Embryonic facial prominence (tissue), 1 donor: ENCODE results near the gene UBAC2.

Source experiments
- DNase-seq: peaks from one replicate; pipeline ENCODE4 v3.0.0-alpha.2; 2016; ENCODE audit errors: extremely low spot score

Gene UBAC2

GRCh38 chr13:99294958-99295357 lies 94.3 kb downstream of the UBAC2 start:
- DNase-seq, result no peak

DNA sequence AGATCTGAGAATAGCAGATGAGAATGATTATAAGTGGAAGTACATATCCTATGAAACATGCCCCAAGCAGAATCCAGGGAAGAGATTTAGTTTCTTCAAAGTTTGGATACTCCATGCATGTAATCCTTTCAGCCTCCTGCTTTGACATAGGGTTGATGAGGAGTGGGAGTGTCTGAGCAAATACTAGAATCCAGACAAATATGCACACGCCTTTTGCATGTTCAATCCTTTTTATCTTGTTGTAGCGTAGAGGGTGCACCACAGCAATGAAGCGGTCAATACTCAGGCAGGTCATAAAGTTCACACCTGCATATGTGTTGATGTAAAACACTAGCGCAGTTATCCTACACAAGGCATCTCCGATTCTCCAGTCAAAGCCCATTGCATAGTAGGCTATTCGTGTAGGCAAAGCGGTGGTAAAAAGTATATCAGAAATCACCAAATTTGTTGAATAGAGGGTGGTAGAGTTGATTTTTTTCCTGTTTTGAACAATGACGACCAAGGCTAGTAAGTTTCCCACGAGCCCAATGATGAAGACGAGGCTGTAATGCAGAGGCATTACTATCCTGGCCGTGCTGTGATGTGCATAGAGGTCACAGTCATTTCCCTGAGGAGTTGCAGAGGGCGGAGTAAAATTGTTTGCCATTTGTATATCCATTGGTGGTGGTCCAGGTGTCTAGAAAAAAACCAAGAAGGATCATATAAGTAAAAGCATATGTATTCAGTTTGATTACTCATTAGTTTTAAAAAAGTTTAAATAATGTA lies 95.0 kb downstream of the UBAC2 start:
- no peak for DNase-seq

DNA sequence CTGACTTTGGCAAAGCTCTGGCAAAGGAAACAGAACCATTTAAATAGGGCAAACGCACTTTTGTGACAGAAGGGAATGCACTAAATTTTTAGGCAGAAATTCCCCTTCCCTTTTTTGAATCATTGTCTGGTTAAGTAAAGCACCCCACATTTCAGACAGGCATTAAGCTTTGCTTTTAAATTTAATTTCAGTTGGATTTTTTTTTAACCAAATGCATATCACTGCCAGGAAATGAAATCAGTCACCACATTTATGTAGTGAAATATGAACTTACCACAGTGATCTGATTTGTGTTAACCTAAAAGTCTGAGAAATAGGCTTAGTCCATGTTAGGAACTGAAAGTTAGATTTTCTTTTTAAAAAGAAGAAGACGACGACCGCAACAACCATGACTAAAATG lies 95.7 kb downstream of the UBAC2 start:
- DNase-seq, result no peak

GRCh38 chr13:99297331-99297730 lies 96.7 kb downstream of the UBAC2 start:
- DNase-seq, result no peak

DNA sequence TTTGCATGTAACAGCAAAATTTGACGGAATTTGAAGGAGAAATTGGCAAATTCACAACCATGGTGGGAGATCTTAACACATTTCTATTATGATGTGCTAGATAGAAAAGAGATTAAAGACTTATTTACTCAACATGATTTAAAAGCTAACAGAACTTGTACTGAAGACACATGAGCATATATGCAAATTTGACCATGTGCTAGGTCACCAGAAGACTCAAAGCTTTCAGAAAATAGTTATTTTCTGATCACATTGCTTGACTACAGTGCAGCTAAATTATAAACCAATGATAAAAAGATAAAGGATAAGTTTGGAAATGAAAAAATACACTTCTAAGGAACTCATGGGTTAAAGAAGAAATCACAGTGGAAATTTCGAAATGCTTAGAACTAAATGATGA lies 97.4 kb downstream of the UBAC2 start:
- no peak for DNase-seq

DNA sequence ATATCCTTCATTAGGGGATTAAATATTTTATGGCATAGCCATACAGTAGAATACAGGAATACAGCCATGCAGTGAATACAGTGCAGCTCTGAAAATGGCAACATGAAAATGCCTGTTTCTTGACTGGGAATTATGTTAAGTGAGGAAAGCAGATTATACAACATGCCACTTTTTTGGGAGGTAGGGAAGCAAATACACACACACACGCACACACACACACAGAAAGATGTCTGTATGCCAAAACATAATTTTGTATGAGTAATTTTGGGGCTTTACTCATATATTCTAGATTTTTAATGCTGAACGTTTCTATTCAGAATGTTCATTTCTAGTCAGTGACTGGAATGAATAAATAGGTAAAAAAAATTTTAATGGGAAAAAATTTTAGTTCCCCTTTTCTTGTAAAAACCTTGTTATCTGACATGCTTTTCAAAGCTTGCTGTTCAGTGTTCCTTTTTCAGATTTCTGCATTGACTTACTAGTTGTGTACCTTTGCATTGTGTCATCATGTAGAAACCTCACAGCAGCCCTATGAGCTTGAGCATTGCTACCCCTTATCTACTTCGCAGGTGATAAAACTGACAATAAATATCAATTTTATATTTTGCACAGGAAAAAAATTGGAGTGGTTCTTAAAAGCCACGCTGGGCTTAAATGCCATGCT lies 98.7 kb downstream of the UBAC2 start:
- no peak for DNase-seq

- DNase-seq, result no peak
Measured at GRCh38 chr13:99299920-99300341, 99.3 kb downstream of the UBAC2 start.

- DNase-seq, result no peak
Measured at GRCh38 chr13:99301056-99301838, 100.6 kb downstream of the UBAC2 start.

- no peak for DNase-seq
Measured at GRCh38 chr13:99301913-99302636, 101.4 kb downstream of the UBAC2 start.

GRCh38 chr13:99302637-99303505 lies 102.2 kb downstream of the UBAC2 start:
- no peak for DNase-seq

DNA sequence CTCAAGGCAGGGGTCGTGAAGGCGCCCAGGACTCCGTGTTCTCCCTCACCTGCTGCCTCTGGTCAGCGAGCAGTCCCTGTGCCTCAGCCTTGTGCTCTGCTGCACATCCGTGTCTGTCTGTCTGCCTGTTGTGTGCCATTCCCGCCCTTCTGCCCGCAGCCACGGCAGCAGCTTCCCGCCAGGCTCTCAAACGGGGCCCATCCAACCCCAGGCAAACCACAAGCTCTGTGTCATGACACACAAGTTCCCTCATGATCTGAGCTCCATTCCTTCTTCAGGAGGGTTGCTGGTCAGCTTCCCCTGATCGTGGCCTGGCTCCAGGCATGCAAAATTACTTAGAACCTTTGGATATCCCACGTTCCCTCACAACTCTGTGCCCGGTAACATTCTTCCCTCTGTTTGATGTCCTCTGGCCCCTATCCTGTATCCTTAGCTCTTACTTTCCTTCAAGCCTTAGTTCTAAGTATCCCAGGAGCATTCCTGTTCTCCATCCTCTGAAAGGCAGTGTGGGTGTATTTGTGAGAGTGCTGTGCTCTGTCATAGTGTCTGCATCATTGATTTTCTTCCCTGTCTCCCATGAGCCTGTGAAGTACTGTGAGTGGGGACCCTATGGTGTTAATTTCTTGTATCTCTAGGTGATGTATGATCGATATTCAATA lies 103.3 kb downstream of the UBAC2 start:
- DNase-seq, result no peak

DNA sequence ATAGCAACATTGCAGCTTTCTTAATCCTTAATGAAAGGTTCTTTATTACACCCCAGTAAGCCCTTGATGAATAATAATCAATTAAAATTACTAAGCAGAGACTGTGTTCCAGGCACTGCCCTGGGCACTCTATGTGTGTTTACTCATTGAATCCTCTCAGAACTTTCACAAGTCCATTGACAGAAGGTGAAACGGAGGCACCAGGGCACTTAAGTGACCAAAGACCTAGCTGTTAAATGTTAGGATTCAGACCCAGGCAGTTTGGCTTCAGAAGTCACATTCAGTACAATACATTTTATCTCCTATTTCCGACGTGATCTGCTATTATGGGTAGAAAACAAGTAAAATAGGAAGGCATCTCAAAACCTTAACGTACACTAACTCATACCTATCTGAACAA lies 103.9 kb downstream of the UBAC2 start:
- no peak for DNase-seq

DNA sequence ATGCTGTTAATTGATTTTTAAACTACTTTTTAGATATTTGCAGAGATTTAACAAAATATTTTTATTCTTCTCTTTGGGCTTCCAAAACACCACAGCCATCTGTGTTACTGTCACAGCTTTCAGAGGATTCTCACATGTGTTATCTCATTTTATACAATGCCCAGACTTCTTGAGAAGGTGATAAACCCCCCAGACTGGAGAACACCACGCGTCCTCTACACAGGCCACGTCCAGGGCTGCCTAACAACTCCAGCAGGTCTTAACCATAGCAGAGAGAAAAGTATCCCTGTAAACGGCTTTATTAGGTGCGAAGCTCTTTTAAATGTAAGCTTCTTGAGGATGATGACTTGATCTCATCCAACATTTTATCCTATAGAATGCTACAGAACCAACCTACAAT lies 104.5 kb downstream of the UBAC2 start:
- no peak for DNase-seq

GRCh38 chr13:99305566-99305965 lies 104.9 kb downstream of the UBAC2 start:
- DNase-seq, result no peak

DNA sequence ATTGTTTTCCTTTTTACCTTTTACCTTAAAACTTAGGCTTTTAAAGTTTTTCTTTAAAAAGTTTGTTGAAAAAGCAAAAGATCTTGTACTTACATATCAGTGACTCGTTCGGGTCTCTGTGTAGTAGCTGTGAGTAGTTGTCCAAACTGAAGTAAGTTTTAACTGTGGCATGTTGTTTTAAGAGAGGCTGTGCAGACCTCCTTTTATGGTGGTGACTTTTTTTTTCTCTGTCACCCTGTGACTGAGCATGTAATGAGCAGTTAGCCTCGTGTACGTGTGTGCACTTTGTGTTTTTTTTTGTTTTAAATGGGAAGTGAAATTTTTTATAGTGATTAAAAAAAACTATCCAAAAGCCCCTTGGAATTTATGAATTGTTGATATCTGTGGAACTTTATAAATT lies 106.6 kb downstream of the UBAC2 start, which contains the start of gene GPR183:
GPR183 (minus strand) TSS at position 153 of the 400 bp plus-strand sequence. CDS start 11,254 bp downstream, outside the sequence.
- DNase-seq, result no peak

DNA sequence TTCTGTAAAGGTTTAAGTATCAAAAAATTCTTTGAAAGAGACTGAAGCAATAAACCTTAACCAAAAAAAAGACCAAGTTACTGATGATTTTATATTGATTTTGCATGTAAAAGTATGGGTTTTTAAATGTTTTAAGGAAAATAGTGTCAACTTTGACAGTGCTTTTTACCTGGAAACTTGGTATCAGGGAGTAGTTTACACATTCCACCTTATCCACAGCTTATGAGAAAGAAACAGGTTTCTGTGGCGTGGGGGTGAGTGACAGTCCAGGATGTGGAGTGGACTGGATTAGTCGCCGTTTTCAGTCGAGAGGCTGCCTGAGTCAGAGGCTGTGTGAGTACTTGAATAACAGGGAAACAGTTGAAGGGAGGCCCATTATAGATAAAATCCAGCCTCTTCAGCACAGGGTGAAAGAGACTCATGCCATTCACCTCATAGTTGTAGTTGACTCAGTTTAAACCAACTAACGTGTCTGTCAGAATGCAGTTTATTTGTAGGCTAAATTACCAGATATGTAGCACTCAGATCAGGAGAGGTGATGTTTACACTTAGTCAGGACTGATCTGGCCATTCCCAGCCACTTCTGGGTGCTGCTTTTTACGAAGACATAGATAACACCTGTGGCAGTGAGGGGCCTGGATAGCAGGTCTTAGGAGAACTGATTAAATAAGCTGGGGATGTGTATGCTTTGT lies 107.1 kb downstream of the UBAC2 start:
- no peak for DNase-seq

DNA sequence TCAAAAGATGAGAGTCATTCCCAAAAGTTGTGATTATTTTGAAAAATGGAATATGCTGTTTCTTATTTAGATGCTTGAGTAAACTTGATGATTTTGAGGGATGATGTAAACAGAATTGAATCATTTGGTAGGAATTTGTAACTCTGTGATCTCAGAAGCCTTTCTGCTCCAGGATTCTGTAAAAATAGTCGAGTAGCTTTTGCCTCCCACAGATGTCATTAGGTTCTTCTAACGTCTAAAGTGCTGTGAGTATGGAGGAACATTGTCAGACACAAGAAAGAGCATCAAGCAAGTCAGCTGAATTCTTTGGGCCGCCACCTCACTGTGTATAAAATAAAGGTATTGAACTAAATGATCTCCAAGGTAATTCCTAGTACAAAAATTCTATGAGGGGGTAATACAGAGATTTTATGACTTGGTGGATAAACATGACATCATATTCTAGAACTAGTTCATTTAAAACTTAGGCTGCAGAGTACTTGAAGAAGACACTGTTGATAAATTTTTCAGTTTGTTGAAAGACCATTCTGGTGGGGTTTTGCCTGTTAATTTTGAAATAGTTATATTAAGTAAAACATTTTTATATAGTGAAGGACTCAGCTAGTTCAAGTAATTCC lies 107.9 kb downstream of the UBAC2 start:
- no peak for DNase-seq

- no peak for DNase-seq
Measured at GRCh38 chr13:99310382-99311031, 109.9 kb downstream of the UBAC2 start.

- no peak for DNase-seq
Measured at GRCh38 chr13:99311137-99311536, 110.5 kb downstream of the UBAC2 start.
